SW 1271 (cell line): ENCODE data around the gene MRPS12.

ENCODE experiments used
- DNase-seq, 2 experiments: peaks; one replicate each; lab custom pipeline; 2025; lab: John Stamatoyannopoulos, UW

Gene MRPS12

DNA sequence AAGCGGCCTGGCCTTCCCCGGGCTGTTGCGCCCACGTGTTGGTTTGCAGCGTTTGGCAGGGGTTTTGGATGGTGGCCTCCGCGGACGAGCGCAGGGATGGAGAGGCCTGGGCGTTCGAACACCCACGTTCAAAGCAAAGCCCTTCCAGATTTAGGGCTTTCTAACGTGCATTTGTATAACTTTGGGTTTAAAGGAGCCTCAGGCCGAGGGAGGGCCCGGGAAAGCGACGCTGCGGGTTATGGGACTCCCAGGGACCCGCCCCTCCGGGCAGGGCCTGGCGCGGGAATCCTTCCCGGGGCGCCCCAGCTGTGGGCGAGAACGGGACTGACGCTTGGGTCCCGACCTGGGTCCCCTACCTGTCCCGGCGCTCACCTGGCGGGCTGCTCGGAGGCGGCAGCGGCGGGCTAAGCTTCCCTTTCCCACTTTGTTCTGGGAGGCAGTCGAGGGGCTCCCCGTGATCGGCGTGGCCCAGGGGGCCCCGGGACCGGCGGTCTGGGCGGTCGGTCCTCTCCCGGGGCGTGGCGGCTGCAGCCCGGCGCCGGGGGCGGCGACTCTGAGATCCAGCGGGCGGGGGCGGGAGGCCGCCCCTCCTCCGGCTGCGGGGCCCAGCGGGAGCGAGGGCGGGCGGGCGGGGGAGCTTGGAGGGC, 44.6 kb downstream of the MRPS12 start, which contains the start of gene FBXO17:
FBXO17 (minus strand) TSS at position 529 of the 647 bp plus-strand sequence. CDS start 25,423 bp downstream, outside the sequence.
- peak in 1 of 2 experiments; percentile 57 for DNase-seq

DNA sequence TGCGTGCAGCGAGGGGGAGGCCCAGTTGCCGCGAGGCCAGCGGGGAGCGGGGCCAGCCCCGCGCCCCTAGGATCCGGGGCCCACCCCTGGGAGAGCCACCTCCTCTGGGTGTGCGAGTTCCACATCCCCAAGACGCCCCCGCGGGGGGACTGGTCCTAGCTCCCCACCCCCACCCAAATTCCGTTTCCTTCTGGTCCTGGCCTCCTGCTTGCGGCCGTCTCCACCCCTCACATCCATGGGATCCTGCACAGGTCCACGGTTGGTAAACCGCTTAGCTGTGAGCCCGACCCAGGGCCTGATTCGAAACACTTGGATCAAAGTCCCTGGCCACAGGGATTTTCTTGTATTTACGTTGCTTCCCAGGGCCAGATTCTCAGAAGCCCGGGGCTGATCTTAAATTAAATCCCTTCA, 45.1 kb downstream of the MRPS12 start:
- DNase-seq: no peak

DNA sequence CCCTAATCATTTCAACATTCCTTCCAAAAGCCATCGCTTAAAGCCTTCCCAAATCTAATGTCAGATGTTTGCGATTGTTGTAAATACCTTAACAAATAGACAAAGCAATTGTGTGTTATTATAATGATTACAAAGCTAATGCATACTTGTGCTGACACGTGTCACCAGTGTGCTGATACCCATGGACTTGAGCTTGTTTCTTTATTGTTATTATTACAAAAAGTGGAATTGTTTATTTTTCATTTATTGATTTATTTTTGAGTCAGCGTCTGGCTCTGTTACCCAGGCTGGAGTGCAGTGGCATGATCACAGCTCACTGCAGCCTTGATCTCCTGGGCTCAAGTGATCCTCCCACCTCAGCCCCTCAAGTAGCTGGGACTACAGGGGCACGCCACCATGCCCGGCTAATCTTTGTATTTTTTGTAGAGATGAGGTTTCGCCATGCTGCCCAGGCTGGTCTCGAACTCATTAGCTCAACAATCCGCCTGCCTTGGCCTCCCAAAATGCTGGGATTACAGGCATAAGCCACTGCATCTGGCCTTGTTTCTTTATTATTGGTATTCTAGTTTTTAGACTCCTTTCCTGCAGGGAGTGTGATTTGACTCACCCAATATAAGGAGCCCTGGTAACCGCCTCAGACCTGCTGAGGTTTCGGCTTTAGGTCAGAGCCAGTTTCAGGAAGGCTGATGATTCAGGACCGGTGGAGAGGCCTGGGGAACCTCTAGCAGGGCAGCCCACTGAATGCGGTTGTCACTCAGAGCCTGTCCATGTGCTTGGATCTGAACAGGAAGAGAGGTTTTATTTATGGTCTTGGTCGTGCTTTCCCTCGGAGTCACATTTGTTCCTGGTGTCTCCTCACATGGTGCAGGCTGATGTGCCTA, 46.9 kb downstream of the MRPS12 start:
- no peak for DNase-seq

DNA sequence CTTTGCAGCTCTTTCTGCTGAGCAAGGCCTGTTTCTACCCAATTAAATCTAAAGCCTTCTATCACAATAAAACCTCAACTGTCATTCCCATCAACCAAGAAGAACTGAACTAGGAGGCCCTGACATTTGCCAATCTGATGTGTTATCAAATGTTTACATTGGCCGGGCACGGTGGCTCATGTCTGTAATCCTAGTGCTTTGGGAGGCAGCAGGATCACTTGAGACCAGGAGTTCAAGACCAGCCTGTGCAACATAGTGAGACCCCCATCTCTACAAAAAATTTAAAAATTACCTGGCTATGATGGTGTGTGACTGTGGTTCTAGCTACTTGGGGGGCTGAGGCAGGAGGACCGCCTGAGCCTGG, 47.6 kb downstream of the MRPS12 start:
- DNase-seq: no peak

DNA sequence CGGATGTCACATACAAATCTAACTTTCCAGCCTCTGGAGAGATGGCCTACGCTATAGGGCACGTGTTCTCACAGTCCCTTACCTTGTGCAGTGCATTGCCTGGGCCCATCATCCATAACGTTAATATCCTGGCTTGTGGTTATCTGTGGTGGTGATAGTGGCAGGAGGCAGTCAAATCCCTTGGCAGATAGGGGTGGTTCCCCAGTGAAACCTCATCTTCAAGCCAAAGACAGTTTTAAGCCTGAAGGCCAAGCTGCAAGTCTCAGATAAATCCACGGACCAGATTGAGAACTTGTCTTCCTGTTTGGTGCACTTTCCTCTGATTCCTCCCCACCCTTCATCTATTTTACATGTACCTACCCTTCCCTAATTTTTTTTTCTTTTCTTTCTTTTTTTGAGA, 49.1 kb downstream of the MRPS12 start:
- DNase-seq: no peak

DNA sequence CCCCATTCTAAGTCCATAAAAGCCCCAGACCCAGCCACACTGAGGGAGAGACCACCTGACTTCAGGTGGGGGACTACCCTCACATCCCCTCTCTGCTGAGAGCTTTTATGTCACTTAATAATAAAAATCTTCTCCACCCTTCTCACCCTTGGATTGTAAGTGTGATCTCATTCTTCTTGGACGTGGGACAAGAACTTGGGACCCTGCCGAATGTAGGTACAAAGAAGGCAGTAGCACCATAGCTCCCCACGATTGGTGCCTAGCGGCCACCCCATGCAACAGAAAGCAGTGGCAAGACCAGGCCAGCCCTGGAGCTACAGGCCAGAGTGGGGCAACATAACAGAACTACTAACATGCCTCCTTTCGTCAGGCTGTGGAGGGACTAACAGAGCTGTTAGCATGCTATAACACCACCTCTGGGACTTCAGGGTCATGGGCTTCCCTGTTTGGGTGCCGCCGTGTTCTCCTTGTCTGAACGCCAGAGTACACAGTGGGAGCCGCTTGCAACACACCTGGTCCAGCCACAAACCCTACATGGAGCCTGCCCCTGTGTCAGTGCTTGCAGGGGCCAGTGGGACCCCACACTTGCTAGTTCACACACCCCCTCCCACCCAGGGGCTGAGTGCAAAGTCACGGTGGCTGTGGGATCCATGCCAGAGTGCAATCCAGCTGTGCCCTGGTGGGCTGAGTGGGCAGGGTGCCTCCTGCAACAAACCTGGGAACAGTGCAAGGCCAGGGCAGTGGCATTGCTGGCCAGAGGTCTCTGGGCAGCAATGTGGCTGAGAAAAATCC, 50.0 kb downstream of the MRPS12 start:
- DNase-seq: no peak
